Measurements from ENCODE around the gene ANKRD31.
A peak's percentile ranks its signal among the peaks of the same experiment; 100 is the strongest.

ANKRD31 gene

GRCh38 chr5:75054134-75054930 is 182.3 kb downstream of the ANKRD31 start:
- peak in 1 of 2 experiments; percentile 49 for DNase-seq

GRCh38 chr5:75053304-75054133 is 183.2 kb downstream of the ANKRD31 start:
- peak; percentile 73 to 76 for DNase-seq

DNA sequence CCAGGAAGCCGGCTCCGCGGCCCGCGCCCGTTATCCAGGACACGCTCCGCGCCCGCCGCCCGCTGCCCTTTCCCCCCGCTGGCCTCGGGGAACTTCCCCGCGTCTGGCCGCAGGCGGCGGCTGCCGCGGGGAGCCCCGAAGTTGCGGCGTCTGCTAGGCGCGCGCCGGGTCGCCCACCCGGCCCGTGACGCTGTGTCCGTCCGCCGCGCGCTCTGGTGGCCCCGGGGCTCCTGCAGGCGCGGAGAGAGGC is 183.7 kb downstream of the ANKRD31 start:
- DNase-seq: no peak

DNA sequence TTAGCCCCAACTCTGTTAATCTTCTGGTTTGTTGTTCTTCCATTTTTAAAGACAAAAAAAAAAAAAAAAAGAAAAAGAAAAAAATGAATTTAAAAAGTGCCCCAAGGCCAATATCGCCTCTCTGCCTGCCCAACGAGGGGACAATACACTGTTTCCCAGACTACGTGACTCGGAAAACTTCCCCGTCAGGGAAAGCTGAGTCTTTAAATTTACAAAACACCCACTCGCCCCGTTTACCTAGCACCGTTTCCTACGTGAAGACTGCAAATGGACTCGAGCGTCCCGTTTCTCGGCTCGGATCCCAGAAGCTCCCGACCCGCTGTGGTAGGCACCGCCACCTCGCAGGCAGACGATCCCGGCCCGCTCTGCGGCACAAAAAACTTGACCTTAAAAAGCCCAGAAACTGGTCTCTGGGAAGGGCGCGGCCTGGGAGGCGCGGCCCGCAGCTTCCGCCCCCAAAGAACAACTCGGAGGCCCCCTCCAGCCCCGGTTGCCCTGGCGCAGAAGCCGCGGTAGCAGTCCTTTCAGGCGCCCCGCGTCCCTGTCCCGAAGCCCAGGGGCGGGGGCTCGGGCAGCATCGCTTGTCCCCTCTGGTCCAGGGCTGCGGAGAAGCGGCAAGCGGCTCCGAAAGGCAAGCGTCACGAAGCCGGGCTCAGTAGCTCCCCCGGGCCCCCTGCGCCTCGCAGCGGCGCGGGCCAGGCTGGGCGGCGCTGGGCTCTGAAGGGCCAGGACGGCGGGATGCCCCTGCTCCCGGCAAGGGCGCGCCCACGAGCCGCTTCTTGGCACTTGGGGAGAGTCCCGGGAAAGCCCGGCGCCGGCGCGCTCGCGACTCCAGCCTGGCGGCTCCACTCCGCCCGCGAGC is 184.3 kb downstream of the ANKRD31 start, which contains the start of gene GCNT4:
TSS of gene GCNT4 (minus strand) at position 367 of the 862 bp plus-strand sequence. CDS start 22,521 bp downstream, outside the sequence.
- peak; percentile 61 to 69 for DNase-seq

GRCh38 chr5:75051217-75051751 is 185.4 kb downstream of the ANKRD31 start:
- peak; percentile 48 to 56 for DNase-seq

GRCh38 chr5:75050415-75050814 is 186.3 kb downstream of the ANKRD31 start:
- peak; percentile 43 to 53 for DNase-seq

- DNase-seq: peak; percentile 71 to 75
These were observed 187.0 kb downstream of the ANKRD31 start for GRCh38 chr5:75049456-75050351.

- no peak for DNase-seq
These were observed 188.2 kb downstream of the ANKRD31 start for GRCh38 chr5:75048457-75048953.

DNA sequence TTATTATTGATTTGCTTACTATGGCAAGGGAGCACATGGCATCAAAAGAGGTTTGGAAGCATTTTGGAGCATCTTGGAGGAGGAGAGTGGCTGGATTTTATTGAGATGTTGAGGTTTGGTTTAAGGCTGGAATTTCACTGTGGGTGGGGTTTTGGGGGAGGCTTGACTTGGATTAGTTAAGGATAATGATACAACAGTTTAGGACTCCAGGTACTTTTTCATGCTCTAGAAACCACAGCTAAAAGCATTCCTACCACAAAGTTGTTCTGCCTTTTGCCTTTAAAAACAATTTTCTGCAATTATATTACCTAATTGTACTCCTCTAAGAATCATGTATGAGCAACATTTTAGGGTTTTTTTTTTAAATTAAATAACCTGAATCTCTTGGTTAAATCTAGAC is 189.3 kb downstream of the ANKRD31 start:
- DNase-seq: no peak

DNA sequence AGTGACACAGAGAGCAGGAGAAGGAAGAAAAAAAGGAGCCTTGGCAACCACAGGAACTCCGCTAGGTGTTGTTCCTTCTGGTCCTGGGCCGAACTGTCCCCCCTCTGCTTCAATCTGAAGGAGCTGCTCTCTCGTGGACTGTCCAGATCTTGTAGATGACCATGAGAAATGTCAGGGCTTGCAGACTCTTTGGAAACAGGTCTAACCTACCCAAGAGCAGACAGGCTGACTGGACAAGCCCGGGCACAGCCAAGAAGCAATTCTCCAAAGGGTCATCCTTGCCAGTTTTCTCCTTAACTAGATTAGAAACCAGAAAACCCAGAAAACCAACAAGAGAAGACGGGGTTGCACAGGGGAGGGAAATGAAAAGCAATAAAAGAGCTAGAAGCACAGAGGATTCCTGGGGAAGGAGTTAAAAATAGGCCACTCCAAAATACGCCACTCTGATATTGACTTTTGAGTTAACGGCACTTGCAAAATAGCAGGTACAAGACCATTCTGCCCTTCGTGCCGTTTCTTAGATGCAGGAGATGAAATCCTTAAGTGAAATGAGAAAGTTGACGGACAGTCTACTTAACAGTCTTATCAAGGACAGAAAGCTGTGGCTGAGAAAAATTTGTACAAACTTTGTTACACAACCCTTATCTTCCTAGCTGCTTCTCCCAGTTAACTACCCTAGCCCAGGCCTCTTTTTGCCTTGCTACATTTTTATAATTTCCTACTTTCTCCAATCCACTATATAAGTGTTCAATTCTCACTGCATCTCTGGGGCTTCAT is 190.1 kb downstream of the ANKRD31 start:
- no peak for DNase-seq

GRCh38 chr5:75045071-75045470 is 191.6 kb downstream of the ANKRD31 start:
- DNase-seq: no peak

GRCh38 chr5:75044406-75044805 is 192.3 kb downstream of the ANKRD31 start:
- no peak for DNase-seq

DNA sequence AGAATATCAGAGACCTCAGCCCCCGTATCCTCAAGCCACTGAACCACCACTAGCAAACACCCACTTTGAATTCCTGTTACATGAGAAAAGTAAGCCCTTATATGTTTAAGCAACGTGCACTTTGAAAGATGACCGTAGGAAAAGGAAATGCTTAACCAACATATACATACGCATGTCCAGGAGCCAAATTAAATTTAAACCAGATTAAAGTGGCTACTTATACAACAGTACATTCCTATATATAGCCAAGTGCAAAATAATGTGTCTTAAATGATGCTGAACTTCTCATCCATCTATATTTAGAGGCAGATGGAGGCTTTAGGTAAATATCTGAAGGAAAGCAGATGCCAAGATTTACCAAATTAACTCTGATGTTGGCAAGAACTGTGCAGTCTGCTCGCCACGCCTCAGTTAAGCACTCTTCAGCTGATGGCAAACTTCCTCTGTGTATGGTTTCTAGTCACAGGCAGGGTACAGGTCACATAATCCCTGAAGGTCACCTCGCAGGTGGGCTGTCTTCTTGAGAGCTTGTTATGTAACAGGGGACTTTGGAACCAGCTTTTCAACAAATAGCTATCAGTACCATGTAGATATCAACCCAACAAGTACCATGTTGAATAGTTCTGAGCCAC is 192.9 kb downstream of the ANKRD31 start:
- no peak for DNase-seq

GRCh38 chr5:75042522-75042921 is 194.2 kb downstream of the ANKRD31 start:
- DNase-seq: no peak

GRCh38 chr5:75040973-75041372 is 195.7 kb downstream of the ANKRD31 start:
- no peak for DNase-seq

DNA sequence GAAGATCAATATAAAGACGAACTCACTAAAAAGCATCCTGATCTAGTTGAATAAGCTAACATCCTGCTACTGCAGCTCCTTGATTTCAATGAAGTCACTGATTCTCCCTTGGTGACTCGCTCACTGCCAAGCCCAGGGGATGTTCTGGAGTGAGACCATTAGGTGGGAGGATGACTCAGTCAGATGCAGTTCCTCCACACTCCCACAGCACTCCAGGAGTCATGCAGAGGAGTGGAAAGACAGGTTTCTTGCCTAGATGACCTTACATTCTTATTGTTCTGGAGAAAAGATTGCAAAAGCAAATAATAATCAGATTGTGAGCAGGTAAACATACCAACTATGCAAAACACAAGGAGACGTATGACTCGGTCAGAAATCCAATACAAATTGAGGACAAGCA is 199.6 kb downstream of the ANKRD31 start:
- DNase-seq: peak in 1 of 2 experiments; percentile 37

GRCh38 chr5:75034137-75034739 is 202.4 kb downstream of the ANKRD31 start:
- DNase-seq: peak in 1 of 2 experiments; percentile 44

DNA sequence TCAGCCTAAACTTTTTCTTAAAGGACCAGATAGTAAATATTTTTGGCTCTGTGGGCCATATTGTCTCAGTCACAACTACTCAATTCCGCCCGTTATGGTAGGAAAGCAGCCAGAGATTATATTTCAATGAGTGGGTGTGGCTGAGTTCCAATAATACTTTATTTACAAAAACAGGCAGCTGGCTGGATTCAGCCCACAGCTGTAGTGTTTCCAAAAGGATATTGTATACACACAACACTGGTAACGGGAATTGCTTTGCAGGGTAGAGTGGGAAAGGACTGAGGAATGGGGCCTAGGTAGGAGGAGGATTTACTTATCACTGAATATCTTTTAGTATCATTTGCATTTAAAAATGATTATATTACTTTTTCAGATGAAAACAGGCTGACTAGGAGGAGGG is 205.3 kb downstream of the ANKRD31 start:
- DNase-seq: no peak

DNA sequence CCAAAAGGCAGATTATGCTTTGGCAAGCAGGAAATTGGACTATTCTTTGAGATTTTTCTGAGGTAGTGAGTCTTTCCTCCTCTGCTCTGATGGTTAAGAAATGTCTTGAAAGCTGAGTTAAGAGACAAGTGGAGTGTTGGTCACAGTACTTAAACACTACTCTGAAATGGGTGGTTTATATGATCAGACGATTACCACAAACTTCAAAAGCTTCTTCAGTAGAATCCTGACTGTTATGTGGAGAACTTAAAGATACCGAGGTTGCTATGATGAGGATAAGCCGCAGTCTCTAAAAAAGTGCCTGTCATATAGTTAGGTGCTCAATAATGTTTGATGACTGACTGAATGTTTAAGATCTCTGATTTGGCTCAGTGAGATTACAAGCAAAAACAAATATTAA is 208.6 kb downstream of the ANKRD31 start:
- DNase-seq: no peak

Data from activated T-cell treated with anti-CD3 and anti-CD28 coated beads, Interleukin-2, amount 50 U/mL, for 48 hours (primary cell).